GM11168 (cell line): ENCODE results near the gene SCIN.

Source experiments
- in situ Hi-C: fragments of 300-500 bp; cut with MboI; formaldehyde crosslinking; loops from one replicate; pipeline ENCODE4 v1.12.0; 2022; ENCODE audit warnings: low sequenced_read_pairs; ENCODE audit not compliant: unreplicated experiment

SCIN gene

DNA sequence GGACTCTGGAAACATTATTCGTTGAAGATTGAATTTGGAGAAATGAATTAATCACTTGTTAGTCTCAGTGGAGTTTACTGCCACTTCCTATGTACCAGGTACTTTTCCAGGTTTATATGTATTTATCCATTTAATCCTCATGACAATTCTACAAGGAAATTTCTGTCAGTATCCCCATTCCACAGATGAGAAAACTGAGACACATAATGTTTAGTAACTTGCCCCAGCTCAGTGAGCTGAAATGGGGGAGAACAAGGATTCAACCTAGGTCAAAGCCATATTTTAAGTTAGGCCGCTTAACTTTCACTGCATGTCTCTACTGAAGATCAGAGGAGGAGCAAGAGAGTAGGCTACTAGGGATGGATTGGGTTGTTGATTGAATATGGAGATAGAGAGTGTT, 4.6 kb upstream of the SCIN start:
- in situ Hi-C loops = no loop called here

DNA sequence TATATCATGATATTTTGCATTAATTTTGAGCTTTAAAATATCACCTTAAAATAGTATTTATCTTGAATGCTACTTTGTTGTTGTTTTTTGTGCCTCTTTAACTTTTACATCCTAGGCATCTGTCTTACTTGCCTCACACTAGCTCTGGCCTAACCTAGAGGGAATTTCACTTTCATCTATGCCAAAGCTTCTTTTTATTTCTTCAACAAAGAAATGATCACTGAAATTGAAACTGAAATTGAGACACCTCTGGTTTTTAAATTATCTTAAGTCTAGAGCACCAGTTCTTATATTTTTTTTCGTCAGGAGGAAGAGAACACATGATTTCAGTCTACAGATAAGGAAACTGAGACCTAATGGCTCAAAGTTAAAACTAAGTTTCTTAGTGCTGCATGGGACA, 3.5 kb upstream of the SCIN start:
- in situ Hi-C loops = no loop called here

DNA sequence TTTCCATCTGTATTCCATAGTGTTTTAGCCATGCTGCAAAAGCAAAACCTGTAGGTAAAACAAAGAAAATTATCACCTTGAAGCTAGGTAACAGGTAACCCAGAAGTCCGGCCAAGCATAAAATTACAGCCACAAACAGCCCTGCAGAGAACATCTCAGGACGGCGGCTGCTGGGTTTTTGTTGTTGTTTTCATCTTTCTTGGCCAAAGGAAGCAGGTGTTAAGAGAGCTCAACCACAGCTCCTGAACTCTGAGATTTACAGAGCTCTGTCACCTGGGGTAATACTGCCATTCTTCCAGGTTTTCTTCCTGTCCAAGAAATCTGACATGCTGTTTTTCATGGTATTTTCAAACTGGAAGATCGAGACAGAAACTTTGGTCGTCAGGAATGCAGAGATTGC, 847 bp upstream of the SCIN start:
- in situ Hi-C loops = no loop called here

DNA sequence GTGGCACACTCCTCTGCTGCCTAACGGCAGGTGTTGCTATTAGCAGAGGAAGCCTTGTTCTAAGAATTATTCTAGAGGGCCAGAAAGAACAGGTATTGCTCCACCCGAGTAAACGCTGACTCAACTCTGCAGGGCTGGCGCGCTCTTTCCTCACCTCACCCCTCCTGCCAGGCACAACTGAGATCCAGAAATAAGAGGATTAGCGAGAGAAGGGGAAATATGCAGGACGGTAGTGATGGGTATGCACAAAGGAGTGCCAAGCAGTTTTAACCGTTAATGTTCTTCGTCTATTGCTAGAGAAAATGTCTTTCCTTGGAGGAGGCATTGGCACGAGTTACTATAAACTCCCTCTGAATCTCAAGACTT, 369 bp upstream of the SCIN start:
- in situ Hi-C loops = no loop called here

DNA sequence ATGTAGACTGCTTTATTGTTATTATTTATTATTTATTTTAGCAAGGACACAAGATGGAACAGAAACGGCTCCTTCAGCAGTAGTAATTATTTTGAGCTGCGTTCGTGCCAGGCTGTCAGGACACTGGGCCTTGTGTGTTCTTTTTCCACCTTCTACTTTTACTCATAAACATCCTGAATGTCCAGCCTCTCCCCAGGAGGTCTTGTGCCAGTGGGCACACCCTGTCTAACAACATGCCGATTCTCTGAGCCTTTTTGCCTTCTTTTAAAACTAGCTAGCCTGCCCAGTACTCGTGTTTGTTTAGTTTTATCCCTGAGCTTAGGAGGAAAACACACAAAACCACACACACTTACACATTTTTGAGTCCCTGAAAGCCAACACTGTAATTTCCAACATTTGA, 1.2 kb downstream of the SCIN start:
- in situ Hi-C loops = no loop called here

DNA sequence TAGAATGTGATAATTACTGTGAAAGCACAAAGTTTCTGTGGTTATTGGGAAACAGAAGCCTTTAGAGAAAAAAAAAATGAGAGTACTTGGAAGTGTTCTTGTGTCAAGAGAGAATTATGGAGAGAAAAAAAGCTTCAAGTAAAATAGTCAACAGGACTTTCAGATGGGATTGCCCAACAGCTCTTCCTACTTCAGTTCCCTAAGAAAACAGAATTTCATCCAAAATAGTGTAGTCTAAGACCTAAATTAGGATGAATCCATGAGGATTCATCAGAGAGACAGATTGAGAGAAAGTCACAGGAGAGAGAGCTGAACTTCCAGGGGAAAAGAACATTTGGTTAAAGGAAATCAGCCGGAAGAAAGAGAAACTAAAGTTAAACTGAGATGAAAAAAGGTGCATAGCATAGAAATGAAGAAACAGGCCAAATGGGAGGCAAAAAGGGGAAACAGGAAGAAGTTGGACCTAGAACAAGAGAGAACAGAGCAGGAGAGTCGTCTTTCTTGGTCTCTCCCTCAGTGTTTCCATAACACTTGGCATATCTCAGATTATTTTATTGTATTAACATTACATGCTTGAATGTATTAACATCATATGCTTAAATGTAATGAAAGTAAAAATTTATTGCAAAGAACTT, 2.5 kb downstream of the SCIN start:
- in situ Hi-C loops = no loop called here

DNA sequence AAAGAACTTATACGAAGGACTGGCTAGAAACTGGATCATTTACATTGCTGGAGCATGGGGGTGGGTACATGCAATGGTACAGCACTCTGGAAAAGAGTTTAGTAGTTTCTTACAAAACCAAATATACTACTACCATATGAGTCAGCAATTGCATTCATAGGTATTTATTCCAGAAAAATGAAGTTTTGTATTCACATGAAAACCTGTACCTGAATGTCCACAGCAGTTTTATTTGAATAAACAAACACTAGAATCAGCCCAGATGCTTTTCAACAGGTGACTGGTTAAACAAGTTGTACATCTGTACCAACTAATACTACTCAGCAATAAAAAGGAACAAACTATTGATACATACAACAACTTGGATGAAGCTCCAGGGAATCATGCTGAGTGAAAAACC, 3.4 kb downstream of the SCIN start:
- in situ Hi-C loops = no loop called here

DNA sequence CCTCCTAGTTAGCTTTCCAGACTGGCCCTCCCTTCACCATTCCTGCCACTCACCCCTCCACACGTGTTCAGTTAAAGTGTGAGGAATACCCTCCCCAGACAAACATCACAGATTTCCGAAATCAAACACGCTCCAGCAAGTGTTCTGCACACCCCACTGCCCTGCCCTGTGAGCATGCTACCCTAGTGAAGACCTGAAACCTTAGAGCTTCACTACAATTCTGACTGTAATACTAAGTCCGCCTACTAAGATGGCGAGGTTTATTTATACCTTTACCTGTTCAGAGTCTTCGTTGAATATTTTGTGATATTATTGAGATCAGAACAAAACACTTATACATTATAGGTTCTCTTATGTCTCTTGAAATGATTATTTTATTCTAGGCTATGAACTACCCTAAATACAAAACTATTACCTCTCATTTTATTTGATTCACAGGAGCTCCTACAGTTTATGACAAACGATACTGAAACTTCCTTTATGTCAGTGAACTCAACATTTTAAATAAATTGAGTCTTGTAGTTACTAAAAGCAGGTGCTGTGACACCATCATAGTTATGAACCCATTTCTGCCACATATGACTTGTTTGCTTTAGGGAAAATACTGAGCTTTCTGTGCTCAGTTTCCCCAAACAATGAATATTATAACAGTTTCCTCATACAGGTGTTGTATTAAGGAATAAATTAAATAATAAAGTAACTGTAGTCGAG, 8.6 kb downstream of the SCIN start:
- in situ Hi-C loops = no loop called here

DNA sequence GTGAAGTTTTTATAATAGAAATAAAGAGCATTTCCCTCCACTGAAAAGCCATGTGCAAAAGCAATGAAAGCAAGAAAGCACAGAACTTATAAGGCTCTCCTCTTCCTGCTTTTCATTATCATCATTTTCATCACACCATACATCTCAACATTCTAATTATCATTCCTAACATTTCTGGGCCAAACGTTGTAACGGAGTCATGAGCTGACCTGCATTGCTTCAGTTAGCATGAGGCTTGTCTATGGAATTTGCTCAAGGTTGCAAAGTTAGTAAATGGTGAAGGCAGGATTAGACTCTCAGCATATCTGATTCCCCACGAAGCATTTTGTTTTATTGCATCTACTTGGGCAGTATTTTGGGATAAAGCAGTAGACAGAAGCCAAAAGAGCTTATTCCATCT, 11.4 kb downstream of the SCIN start:
- in situ Hi-C loops = no loop called here

DNA sequence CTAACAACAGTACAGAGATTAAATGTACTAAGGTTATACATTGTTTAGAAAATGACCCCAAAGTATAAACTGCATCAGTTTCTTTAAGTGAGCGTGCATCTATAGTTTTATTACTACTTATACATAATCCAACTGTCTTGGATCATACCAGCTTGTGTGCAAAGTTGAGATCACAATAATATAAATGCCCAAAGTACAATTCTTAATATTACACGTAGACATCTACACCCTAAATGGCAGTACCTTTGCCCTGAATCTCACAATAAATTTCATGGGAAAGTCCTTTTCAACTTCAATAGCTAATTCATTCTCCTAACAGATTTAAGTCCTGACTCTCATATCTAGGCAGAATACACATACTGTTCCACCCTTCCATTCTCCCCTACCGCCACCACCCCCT, 11.8 kb downstream of the SCIN start:
- in situ Hi-C loops = no loop called here

DNA sequence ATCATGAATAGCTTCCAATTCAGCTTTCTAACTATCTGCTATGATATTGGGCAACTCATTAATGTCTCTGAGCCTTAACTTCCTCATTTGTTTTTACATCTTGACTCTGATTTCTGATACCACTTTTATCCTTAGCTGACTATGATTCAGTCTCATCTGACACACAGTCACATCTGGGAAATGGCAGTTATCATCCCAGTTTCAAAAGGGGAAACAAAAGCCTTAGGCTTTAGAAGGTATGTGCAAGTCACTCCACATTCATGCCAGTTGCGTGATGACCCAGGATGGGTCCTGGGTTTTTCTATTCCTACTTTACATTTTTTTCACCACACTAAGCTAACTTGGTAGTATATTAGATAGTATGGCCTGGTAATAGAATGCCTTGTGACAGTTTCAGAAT, 12.7 kb downstream of the SCIN start:
- in situ Hi-C loops = no loop called here

DNA sequence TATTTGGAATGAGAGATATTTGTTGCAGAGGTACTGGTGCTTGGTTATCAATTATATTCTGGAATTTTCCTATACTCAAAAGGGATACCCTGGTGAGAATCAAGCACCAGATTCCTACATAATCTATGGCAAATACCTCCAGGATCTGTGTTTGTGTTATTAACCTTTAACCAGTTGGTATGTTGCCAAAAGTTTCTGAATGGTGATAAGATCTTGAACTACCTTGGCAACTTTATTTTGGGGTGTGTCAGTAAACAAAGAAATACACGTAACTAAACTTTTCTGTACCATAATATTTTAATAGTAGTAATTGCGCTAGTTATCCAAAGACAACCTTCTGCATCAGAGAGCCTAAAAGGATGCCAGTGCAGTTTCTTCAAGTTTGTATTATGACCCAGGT, 13.4 kb downstream of the SCIN start:
- in situ Hi-C loops = no loop called here

DNA sequence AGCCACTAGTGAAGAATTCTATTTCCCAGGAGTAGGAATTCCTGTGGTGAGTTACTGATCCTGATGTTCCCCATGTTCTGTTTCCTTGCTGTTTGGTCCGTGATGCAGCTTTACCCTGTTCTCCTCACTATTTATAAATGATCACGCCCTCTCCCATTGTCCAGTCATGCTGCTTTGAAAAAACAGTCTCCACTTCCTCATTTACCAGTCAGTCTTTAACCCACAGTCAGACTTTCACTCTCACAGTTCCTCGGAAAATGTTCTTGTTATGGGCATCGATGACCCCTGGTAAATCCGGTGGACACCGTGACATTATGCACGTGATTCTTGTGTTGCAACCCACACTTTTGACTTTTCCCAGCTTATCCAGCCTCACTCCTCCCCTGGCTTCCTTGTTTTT, 14.4 kb downstream of the SCIN start:
- in situ Hi-C loops = no loop called here

DNA sequence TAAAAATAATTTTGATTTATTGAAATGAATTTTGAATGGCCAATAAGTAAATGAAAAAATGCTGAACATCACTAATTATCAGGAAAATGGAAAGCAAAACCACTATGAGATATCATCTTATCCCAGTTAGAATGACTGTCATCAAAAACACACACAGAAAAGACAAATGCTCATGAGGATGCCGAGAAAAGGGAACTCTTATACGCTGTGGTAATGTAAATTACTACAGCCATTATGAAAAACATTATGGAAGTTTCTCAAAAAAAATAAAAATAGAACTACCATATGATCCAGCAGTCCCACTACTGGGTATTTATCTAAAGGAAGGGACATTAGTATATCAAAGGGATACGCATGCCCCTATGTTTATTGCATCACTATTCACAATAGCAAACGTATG, 15.8 kb downstream of the SCIN start:
- in situ Hi-C loops = no loop called here

DNA sequence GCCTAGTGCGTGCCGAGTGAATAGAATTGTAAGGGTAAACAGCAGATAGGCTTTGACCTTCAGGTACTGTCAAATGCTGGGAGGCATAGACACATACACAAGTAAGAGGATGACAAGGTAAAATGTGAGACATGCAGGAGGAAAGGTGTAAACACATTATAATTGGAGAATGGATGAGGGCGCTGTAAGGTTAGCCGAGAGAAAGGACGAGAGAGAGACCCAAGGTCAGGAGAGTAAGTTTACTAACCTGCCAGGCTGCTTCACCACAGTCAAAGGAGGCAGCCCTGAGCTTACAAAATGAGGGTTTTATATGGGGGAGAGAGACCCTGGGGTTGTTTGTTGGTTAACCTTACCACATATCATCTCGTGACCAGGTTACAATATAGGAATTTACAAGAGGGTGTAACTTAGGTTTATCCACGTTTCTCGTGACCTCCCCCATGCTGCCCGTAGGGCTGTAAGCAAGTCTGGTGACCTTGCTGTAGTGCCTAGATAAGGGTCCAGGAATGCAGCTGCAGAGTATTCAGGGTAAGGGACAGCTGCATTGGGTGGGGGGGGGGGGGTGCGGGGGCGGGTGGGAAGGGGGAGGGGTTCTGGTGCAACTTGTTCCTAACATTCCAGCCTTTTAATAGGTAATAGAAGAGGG, 17.9 kb downstream of the SCIN start:
- in situ Hi-C loops = no loop called here

DNA sequence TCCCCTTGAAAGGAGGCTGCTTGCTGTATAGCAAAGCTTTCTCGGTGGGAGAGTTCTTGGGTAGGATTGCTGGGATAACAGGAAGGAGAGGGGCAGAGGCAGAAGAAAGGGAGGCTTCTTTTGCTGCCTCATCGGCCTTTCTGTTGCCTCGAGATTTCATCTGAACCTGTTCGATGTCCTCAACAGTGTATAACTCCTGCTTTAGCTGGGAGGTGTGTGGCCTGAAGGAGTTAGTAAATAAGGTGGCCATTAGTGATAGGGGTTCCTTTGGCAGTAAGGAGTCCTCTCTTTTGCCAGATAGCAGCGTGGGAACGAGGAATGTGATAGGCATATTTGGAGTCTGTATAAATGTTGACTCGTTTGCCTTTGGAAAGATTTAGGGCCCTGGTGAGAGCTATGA, 20.0 kb downstream of the SCIN start:
- in situ Hi-C loops = no loop called here

DNA sequence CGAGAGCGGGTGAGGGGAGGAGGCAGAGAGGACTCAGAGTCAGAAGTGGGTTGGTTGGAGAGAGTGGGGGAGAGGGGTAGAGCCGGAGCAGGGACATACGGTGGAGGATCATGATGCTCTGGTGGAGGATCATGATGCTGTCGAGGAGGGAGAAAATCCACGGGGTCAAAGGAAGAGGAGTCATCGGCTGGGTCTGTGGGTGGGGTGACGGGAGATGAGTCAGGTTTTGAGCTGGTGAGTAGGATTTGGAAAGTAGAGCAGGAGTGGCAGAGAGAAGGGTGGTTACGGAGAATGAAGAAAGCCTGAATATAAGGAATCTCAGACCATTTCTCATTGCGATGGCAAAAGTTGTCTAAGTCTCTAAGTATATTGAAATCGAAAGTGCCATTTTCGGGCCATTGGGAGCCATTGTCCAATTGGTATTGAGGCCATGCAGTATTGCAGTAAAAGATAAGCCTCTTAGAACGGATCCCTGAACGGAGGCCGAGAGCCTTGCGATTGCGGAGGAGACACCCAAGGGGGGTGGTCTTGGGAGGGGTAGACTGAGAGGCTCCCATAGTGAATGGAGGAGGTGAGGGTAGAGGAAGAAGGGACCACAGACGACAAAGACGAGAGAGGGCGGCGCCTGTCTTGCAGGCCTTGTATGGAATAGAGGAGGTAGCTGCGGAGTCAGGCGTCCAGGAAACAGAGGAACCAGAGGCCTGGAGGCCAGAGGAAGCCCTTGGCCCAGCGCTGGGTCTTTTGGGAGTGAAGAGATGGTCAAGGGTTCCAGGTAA, 23.8 kb downstream of the SCIN start:
- in situ Hi-C loops = no loop called here

DNA sequence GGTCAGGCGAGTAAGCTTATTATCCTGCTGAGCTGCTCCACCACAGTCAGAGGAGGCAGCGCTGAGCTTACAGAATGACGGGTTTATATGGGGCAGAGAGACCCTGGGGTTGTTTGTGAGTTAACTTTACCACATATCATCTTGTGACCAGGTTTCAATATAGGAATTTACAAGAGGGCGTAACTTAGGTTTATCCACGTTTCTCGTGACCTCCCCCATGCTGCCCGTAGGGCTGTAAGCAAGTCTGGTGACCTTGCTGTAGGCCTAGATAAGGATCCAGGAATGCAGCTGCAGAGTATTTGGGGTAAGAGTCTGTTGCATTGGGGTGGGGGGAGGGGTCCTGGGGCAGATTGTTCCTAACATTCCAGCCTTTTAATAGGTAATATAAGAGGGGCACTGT, 24.6 kb downstream of the SCIN start:
- in situ Hi-C loops = no loop called here

DNA sequence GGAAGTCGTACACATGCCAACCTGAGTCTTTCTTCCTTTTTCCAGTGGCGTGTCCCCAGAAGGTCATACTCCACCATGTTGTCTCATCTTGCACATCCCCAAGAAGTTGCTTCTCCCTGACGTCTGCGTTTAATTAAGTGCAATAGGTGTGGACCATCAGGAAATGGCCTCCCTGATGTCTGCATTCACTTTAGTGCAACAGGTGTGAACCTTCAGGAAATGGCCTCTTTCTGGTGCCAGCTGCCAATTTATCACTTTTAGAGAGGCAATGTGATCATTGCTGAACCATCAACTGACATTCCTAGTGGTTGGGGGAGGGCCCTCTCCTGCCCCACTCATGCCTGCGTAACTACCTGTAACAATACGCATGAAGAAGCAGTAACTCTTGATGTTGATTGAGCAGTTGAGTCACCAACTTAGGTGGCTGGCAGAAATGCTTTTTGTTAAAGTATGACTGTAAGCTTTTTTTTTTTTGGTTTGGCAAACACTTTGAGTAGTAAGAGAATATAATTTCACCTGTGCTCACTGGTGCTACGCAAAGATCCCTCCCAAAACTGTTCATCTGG, 25.8 kb downstream of the SCIN start:
- in situ Hi-C loops = no loop called here

DNA sequence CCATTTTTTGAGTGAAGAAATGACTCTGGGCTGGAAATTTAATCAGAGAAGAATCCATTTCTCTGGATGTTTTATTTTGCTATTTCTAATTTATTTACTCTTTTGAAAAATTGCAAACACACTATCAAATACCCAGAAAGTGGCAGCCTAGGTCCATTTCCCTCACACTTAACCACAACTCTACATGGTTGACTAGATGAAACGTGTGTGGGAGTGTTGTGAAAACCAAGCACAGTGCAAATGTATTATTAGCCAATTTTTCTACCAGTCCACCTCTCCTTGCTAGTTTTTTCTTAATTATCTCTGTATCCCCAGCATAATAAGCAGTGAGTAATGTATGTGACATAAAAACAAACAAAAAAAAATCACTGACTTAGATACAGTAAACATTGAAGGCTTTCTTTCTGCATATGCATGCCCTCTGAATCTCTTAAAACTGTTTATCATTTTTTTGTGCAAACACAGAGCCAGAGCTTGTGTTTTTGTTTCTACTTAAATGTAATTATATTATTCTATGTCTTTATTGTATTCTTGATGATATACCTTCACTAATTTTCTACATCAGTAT, 30.9 kb downstream of the SCIN start:
- in situ Hi-C loops = no loop called here

DNA sequence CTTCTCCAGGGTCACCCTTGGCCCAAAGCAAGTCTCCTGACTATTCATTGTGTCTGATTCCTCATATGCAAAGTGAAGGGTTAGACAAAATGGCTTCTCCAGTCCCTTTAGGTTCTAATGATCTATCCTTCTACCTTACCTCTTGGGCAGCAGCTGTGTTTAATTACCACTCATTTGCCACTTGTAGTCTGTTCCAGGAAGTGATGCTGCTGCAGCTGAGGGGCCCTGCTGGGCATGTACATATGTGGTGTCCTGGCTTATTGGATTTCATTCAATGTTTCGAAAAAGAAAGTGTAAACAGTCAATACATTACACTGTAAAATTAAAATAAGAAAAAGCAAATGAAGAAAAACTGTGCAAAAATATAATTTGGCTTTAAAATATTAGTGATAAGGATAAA, 36.6 kb downstream of the SCIN start:
- in situ Hi-C loops = no loop called here
